Neural progenitor cell (in vitro differentiated cells): Measurements from ENCODE around the gene OFD1.
"Not testable (repeated sequence)": the region's sequence is repeated elsewhere in the genome, so short reads cannot be mapped to it uniquely, and the experiment has no call there.

ENCODE experiments used
- EZH2phosphoT487 ChIP-seq: fragments of 200-600 bp; sonication (generic); IDR thresholded peaks from 2 replicates; pipeline ENCODE4 v1.6.1; 2017; ENCODE audit warnings: antibody characterized with exemption
- TF ChIP-seq, protein P1 (sequence below): fragments of 200-600 bp; sonication (generic); IDR thresholded peaks from 2 replicates; pipeline ENCODE4 v1.5.1; 2017; ENCODE audit warnings: antibody characterized with exemption, mild to moderate bottlenecking

DNA sequence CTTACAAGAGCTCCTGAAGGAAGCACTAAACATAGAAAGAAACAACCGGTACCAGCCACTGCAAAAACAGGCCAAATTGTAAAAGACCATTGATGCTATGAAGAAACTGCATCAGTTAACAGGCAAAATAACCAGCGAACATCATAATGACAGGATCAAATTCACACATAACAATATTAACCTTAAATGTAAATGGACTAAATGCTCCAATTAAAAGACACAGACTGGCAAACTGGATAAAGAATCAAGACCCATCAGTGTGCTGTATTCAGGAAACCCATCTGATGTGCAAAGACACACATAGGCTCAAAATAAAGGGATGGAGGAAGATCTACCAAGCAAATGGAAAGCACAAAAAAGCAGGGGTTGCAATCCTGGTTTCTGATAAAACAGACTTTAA lies 8.0 kb upstream of the OFD1 start:
- TF ChIP-seq, protein P1, sequence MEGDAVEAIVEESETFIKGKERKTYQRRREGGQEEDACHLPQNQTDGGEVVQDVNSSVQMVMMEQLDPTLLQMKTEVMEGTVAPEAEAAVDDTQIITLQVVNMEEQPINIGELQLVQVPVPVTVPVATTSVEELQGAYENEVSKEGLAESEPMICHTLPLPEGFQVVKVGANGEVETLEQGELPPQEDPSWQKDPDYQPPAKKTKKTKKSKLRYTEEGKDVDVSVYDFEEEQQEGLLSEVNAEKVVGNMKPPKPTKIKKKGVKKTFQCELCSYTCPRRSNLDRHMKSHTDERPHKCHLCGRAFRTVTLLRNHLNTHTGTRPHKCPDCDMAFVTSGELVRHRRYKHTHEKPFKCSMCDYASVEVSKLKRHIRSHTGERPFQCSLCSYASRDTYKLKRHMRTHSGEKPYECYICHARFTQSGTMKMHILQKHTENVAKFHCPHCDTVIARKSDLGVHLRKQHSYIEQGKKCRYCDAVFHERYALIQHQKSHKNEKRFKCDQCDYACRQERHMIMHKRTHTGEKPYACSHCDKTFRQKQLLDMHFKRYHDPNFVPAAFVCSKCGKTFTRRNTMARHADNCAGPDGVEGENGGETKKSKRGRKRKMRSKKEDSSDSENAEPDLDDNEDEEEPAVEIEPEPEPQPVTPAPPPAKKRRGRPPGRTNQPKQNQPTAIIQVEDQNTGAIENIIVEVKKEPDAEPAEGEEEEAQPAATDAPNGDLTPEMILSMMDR: not testable (repeated sequence)
- not testable (repeated sequence) for TF ChIP-seq EZH2phosphoT487
